ENCODE measurements around the gene RGR.

DNA sequence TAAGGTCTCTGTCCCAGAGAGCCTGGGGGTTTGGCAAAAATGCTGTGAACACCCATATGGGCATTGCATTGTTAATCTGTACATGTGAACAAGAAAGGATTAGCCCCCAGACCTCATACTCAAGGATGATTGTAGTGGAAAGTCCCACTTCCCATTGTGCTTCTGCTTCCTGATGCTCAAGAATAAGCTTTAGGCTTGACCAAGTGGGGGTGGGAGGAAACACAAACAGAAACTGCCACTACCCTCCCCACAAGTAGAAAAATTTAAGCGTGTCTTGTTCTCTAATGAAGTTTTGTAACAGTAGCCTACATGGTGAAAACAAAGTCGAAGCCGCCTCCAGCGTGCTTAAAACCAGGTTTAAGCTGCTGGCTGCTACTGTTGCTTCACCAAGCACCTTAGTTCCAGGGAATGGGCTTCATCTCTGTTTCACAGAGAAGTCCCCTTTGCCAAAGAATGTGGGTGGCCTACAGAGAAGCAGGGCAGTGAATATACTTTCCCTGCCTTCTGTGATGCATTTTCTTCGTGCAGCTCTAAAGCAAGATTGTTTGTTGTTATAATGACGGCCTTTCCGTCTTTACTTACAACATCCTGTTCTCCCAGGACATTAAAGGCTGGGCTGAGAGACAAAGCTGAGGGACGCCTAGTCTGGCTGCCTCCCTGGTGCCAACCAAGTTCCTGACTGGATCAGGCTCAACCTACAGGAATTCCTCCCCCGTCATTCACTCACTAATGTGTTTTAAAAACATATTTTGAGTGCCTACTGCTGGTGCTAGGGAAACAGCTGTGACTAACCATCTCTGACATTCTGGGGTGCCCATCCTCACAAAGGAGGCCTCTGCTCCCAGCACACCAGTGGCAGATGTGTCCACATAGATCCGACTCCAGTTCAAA, 51.5 kb downstream of the RGR start:
- TF ChIP-seq, protein P1, sequence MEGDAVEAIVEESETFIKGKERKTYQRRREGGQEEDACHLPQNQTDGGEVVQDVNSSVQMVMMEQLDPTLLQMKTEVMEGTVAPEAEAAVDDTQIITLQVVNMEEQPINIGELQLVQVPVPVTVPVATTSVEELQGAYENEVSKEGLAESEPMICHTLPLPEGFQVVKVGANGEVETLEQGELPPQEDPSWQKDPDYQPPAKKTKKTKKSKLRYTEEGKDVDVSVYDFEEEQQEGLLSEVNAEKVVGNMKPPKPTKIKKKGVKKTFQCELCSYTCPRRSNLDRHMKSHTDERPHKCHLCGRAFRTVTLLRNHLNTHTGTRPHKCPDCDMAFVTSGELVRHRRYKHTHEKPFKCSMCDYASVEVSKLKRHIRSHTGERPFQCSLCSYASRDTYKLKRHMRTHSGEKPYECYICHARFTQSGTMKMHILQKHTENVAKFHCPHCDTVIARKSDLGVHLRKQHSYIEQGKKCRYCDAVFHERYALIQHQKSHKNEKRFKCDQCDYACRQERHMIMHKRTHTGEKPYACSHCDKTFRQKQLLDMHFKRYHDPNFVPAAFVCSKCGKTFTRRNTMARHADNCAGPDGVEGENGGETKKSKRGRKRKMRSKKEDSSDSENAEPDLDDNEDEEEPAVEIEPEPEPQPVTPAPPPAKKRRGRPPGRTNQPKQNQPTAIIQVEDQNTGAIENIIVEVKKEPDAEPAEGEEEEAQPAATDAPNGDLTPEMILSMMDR (conservative IDR thresholded peaks at IDR 0.05 in 1 of 2, IDR thresholded peaks at IDR 0.05 in 1 of 2; ENCODE audit: extremely low read depth in 1 of 2, insufficient read depth in 1 of 2, low read depth in 1 of 2, low read length in 2 of 2), result no peak
- no peak for TF ChIP-seq EZH2 (IDR thresholded peaks at IDR 0.05; ENCODE audit: borderline replicate concordance, low read length)
